ENCODE measurements around the gene TMEM117.

The TMEM117 gene

DNA sequence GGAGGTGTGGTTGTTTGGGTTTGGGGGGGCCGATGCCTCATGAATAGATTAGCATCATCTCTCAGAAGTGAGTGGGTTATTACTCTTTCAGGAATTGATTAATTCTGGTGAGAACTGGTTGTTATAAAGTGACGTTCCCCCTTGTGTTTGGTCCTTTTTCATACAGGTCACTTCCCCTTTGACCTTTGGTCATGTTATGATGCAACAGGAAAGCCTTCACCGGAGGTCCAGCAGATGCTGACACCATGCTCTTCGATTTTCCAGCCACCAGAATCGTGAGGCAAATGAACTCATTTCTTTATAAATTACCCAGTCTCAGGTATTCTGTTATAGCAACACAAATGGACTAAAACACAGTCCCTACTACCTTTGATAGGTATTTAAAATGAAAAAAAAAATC, 600.9 kb downstream of the TMEM117 start:
- in situ Hi-C loops (cut with HindIII; ENCODE audit: low sequenced_read_pairs), result no loop called here
